Loucy (cell line): Measurements from ENCODE around the gene MRPL33.

Experiments used
- H2AFZ ChIP-seq: fragments of 200-600 bp; sonication (generic); 2 replicates; pipeline ENCODE4 v1.6.0; 2016; ENCODE audit warnings: antibody characterized with exemption, mild to moderate bottlenecking, low read length, moderate library complexity
- H3F3A ChIP-seq: fragments of 200-600 bp; 2 replicates; pipeline ENCODE4 v1.6.0; 2016; ENCODE audit warnings: antibody characterized with exemption, low read depth, mild to moderate bottlenecking
- H3K27me3 ChIP-seq: fragments of 200-600 bp; sonication (generic); 2 replicates; pipeline ENCODE4 v1.6.1; 2014; ENCODE audit warnings: low read length, mild to moderate bottlenecking; ENCODE audit not compliant: insufficient read depth, poor library complexity, severe bottlenecking
- H3K36me3 ChIP-seq: fragments of 200-600 bp; sonication (generic); 2 replicates; pipeline ENCODE4 v1.6.1; 2016; ENCODE audit warnings: low read length; ENCODE audit not compliant: insufficient read depth
- H3K4me1 ChIP-seq: fragments of 200-600 bp; sonication (generic); 2 replicates; pipeline ENCODE4 v1.5.1; 2014; ENCODE audit warnings: low read length, mild to moderate bottlenecking; ENCODE audit not compliant: insufficient read depth, poor library complexity, severe bottlenecking
- H3K4me2 ChIP-seq: fragments of 200-600 bp; sonication (generic); 2 replicates; pipeline ENCODE4 v1.6.0; 2014; ENCODE audit warnings: antibody characterized with exemption, low read length, low read depth, mild to moderate bottlenecking; ENCODE audit not compliant: poor library complexity, severe bottlenecking
- H3K4me3 ChIP-seq: fragments of 200-600 bp; sonication (generic); 2 replicates; pipeline ENCODE4 v1.5.1; 2014; ENCODE audit warnings: low read length, mild to moderate bottlenecking, mixed read lengths; ENCODE audit not compliant: poor library complexity, severe bottlenecking
- H3K79me2 ChIP-seq: fragments of 200-600 bp; sonication (generic); 2 replicates; pipeline ENCODE4 v1.6.1; 2014; ENCODE audit warnings: low read length; ENCODE audit not compliant: insufficient read depth
- H3K9ac ChIP-seq: fragments of 200-600 bp; sonication (generic); 2 replicates; pipeline ENCODE4 v1.6.0; 2014; ENCODE audit warnings: mild to moderate bottlenecking, low read depth, low read length, moderate library complexity; ENCODE audit not compliant: poor library complexity, severe bottlenecking
- H3K9me2 ChIP-seq: fragments of 200-600 bp; sonication (generic); replicated peaks from 2 replicates; pipeline ENCODE4 v1.6.1; 2016; ENCODE audit warnings: low read depth, low read length, mixed read lengths
- H3K9me3 ChIP-seq: fragments of 200-600 bp; sonication (generic); 2 replicates; pipeline ENCODE4 v1.6.1; 2014; ENCODE audit warnings: mild to moderate bottlenecking, antibody characterized with exemption, low read length, low read depth; ENCODE audit not compliant: insufficient read depth
- H4K20me1 ChIP-seq: fragments of 200-600 bp; sonication (generic); 2 replicates; pipeline ENCODE4 v1.6.0; 2014; ENCODE audit warnings: antibody characterized with exemption, low read length, mild to moderate bottlenecking; ENCODE audit not compliant: insufficient read depth, poor library complexity, severe bottlenecking
- CTCF ChIP-seq: fragments of 200-600 bp; sonication (generic); conservative IDR thresholded peaks from 2 replicates; pipeline ENCODE4 v1.5.1; 2014; ENCODE audit warnings: mild to moderate bottlenecking, antibody characterized with exemption, low read length
- EZH2phosphoT487 ChIP-seq: fragments of 200-600 bp; IDR thresholded peaks from 2 replicates; pipeline ENCODE4 v1.6.1; 2018; ENCODE audit warnings: antibody characterized with exemption, mild to moderate bottlenecking, moderate library complexity, borderline replicate concordance

Gene MRPL33

GRCh38 chr2:27756091-27756490 lies 15.4 kb upstream of the MRPL33 start:
- H3K9me2 ChIP-seq, result no peaks in the 10 kb centered on the region
- H3K4me3 ChIP-seq, result no peak overlapping the region
- no peaks in the 10 kb centered on the region for H3K79me2 ChIP-seq
- H2AFZ ChIP-seq, result no peak overlapping the region
- H3F3A ChIP-seq, result no peaks in the 10 kb centered on the region
- TF ChIP-seq EZH2phosphoT487 (no peak), CTCF (no peak)
- no peaks in the 10 kb centered on the region for H4K20me1 ChIP-seq
- H3K9me3 ChIP-seq, result no peaks in the 10 kb centered on the region
- no peaks in the 10 kb centered on the region for H3K36me3 ChIP-seq
- H3K9ac ChIP-seq, result no peak overlapping the region
- no peaks in the 10 kb centered on the region for H3K27me3 ChIP-seq
- no peaks in the 10 kb centered on the region for H3K4me1 ChIP-seq
- H3K4me2 ChIP-seq, result no peak overlapping the region

- Histone ChIP-seq H3K9me3 (no peaks in the 10 kb centered on the region), H3K9me2 (no peaks in the 10 kb centered on the region), H3K4me3 (no peak overlapping the region), H3K79me2 (no peaks in the 10 kb centered on the region), H2AFZ (no peak overlapping the region), H3K9ac (no peak overlapping the region), H3K27me3 (no peaks in the 10 kb centered on the region), H3K36me3 (no peaks in the 10 kb centered on the region), H3F3A (no peaks in the 10 kb centered on the region), H3K4me1 (no peaks in the 10 kb centered on the region), H3K4me2 (no peak overlapping the region), H4K20me1 (no peaks in the 10 kb centered on the region)
- TF ChIP-seq CTCF, result no peak
- TF ChIP-seq EZH2phosphoT487, result no peak
Observed at GRCh38 chr2:27756544-27757498, 14.7 kb upstream of the MRPL33 start.

- Histone ChIP-seq H2AFZ (no peak overlapping the region), H3K9me3 (no peaks in the 10 kb centered on the region), H3K27me3 (peaks cover 16% of the 10 kb centered on the region), H3K4me3 (no peak overlapping the region), H4K20me1 (no peaks in the 10 kb centered on the region), H3K79me2 (no peaks in the 10 kb centered on the region), H3K4me1 (no peaks in the 10 kb centered on the region), H3K4me2 (no peak overlapping the region), H3K9me2 (no peaks in the 10 kb centered on the region), H3F3A (no peaks in the 10 kb centered on the region), H3K9ac (no peak overlapping the region), H3K36me3 (no peaks in the 10 kb centered on the region)
- TF ChIP-seq CTCF, result no peak
- no peak for TF ChIP-seq EZH2phosphoT487
Observed at GRCh38 chr2:27762951-27763906, 8.3 kb upstream of the MRPL33 start.
